ENCODE results near the gene JARID2. TPM values are rescaled to one million over a fixed set of nuclear protein-coding genes. Genes with fewer than 3 reads are reported as not detected.

Gene JARID2
- total and polyA plus RNA-seq, 2 of the 8 experiments (the other 6 are each of a cell fraction or from before 2014, with no cell fraction given): 60.1 to 239 TPM

- Histone ChIP-seq H2AFZ (ENCODE audit: low read length) (no peak overlapping the region), H4K20me1 (replicated peaks in 1 of 2; ENCODE audit: control insufficient read depth in 1 of 2, insufficient read depth in 2 of 2, low read length in 2 of 2) (peaks cover 53 to 68% of the 10 kb centered on the region in 2 experiments), H3K14ac (ENCODE audit: insufficient read length) (no peak overlapping the region), H3K23me2 (ENCODE audit: low read depth, low read length) (no peaks in the 10 kb centered on the region; the same call in 1 of the 2 replicates), H3K27me3 (replicated peaks in 1 of 4; ENCODE audit: control insufficient read depth in 3 of 4, extremely low read depth in 1 of 4, insufficient read depth in 3 of 4, low read length in 3 of 4) (no peaks in the 10 kb centered on the region), H2BK12ac (ENCODE audit: low read depth, low read length) (no peak overlapping the region), H2BK120ac (replicated peaks; ENCODE audit: low read depth, low read length) (no peak overlapping the region), H3K27ac (ENCODE audit: low read depth, low read length) (no peak overlapping the region), H4K5ac (ENCODE audit: insufficient read length, low read depth, low read length) (no peak overlapping the region), H4K8ac (ENCODE audit: extremely low read depth, insufficient read depth, low read length) (no peak overlapping the region), H2AK5ac (ENCODE audit: low read depth, low read length) (no peak overlapping the region), H3K79me2 (ENCODE audit: control insufficient read depth in 1 of 2, insufficient read depth in 2 of 2, low read length in 2 of 2) (peaks cover 89 to 100% of the 10 kb centered on the region in 2 experiments), H3K18ac (ENCODE audit: extremely low read depth, low read length) (no peak overlapping the region), H2BK15ac (ENCODE audit: low read length) (no peak overlapping the region), H3K4ac (replicated peaks; ENCODE audit: insufficient read length, low read depth, low read length) (no peak overlapping the region), H3K9ac (replicated peaks in 1 of 4; ENCODE audit: extremely low read depth in 1 of 4, low read depth in 3 of 4, low read length in 3 of 4) (no peak overlapping the region), H3K9me3 (ENCODE audit: insufficient read depth in 2 of 2, low read depth in 1 of 2, low read length in 1 of 2) (no peaks in the 10 kb centered on the region), H3K4me1 (replicated peaks in 1 of 4; ENCODE audit: control insufficient read depth in 3 of 4, insufficient read depth in 4 of 4, low read length in 3 of 4) (peaks cover 7 to 32% (median 20%) of the 10 kb centered on the region in 4 experiments), H3K56ac (replicated peaks; ENCODE audit: insufficient read length, low read depth, low read length) (no peak overlapping the region), H4K91ac (replicated peaks; ENCODE audit: insufficient read length, low read length) (no peak overlapping the region), H3K36me3 (ENCODE audit: control insufficient read depth in 2 of 4, insufficient read depth in 4 of 4, low read length in 3 of 4) (peaks cover 0 to 9% (median 0%) of the 10 kb centered on the region in 4 experiments; a peak in 1 of 8 replicates), H2BK5ac (ENCODE audit: low read depth, low read length) (no peak overlapping the region), H3K4me2 (ENCODE audit: insufficient read depth in 1 of 2, low read depth in 2 of 2, low read length in 2 of 2) (peak overlapping the region in 1 of 2 experiments; percentile 2; a peak in 2 of 4 replicates), H3K4me3 (ENCODE audit: extremely low read depth in 1 of 4, insufficient read depth in 2 of 4, low read depth in 3 of 4, low read length in 4 of 4) (no peak overlapping the region), H3K79me1 (ENCODE audit: low read depth, low read length) (peaks cover 3% of the 10 kb centered on the region; the same call in 1 of the 2 replicates), H3K23ac (ENCODE audit: insufficient read length) (no peak overlapping the region), H2BK20ac (ENCODE audit: low read length) (no peak overlapping the region)
- no peak for TF ChIP-seq ZNF274 (IDR thresholded peaks at IDR 0.05; ENCODE audit: borderline replicate concordance, extremely low read depth, low read length)
- ChIA-PET POLR2A (ENCODE audit: partially characterized antibody) (interaction anchor here (0.6 kb wide), 1 partner anchor 123 kb away, joined by 3 read pairs; no protein-coding TSS in a partner anchor), CTCF (ENCODE audit: partially characterized antibody) (interaction anchor here (1.6 kb wide), 1 partner anchor 17 kb away, joined by 5 read pairs; no protein-coding TSS in a partner anchor)
- FAIRE-seq (no peak), DNase-seq (ENCODE audit: low read depth in 1 of 2, low spot score in 2 of 2) (no peak)
Measured at GRCh38 chr6:15305496-15305895, 59.6 kb downstream of the JARID2 start.
